DND-41 (cell line): ENCODE data around the gene NUP188.

ENCODE experiments used
- ATAC-seq: fragments of 200-7000 bp; cut with Tn5 transposase; 3 replicates; pipeline ENCODE4 v1.9.1; 2021; ENCODE audit warnings: low read depth; ENCODE audit not compliant: insufficient read depth
- DNase-seq: peaks from one replicate; pipeline ENCODE4 v3.0.0-alpha.2; 2020
- H2AFZ ChIP-seq: 2 replicates; pipeline ENCODE4 v1.6.0; 2012; ENCODE audit warnings: low read depth, low read length
- H3K27ac ChIP-seq: 2 replicates; pipeline ENCODE4 v1.5.1; 2012; ENCODE audit warnings: low read length, inconsistent platforms
- H3K27me3 ChIP-seq: fragments of 200-600 bp; sonication (generic); 2 replicates; pipeline ENCODE4 v1.6.0; 2012; ENCODE audit warnings: low read length, mild to moderate bottlenecking, inconsistent platforms; ENCODE audit not compliant: insufficient read depth, poor library complexity
- H3K36me3 ChIP-seq: 2 replicates; pipeline ENCODE4 v1.5.1; 2012; ENCODE audit warnings: low read length, inconsistent platforms; ENCODE audit not compliant: insufficient read depth
- H3K4me1 ChIP-seq: 2 replicates; pipeline ENCODE4 v1.5.1; 2012; ENCODE audit warnings: mild to moderate bottlenecking, low read length; ENCODE audit not compliant: insufficient read depth
- H3K4me2 ChIP-seq: 2 replicates; pipeline ENCODE4 v1.6.0; 2012; ENCODE audit warnings: mild to moderate bottlenecking, moderate library complexity, low read length, inconsistent platforms; ENCODE audit not compliant: insufficient read depth
- H3K4me3 ChIP-seq, 2 experiments: fragments of 200-600 bp in 1 of 2; shearing (Covaris generic) in 1 of 2; 2 replicates each; pipeline ENCODE4 v1.5.1; 2012 to 2016; ENCODE audit warnings: inconsistent platforms in 2 of 2, low read length in 2 of 2, mild to moderate bottlenecking in 2 of 2, low read depth in 1 of 2, moderate library complexity in 1 of 2
- H3K79me2 ChIP-seq: 2 replicates; pipeline ENCODE4 v1.6.0; 2012; ENCODE audit warnings: low read length, inconsistent platforms; ENCODE audit not compliant: insufficient read depth
- H3K9ac ChIP-seq: 2 replicates; pipeline ENCODE4 v1.6.0; 2012; ENCODE audit warnings: low read depth, mild to moderate bottlenecking, inconsistent platforms, low read length, moderate library complexity
- H3K9me3 ChIP-seq: 2 replicates; pipeline ENCODE4 v1.5.1; 2012; ENCODE audit warnings: low read length, moderate library complexity, mild to moderate bottlenecking, inconsistent platforms; ENCODE audit not compliant: insufficient read depth, severe bottlenecking
- H4K20me1 ChIP-seq: 2 replicates; pipeline ENCODE4 v1.6.0; 2012; ENCODE audit warnings: low read length; ENCODE audit not compliant: insufficient read depth
- EZH2 ChIP-seq: IDR thresholded peaks from 3 replicates; pipeline ENCODE4 v1.6.1; 2012; ENCODE audit warnings: borderline replicate concordance, low read depth, mild to moderate bottlenecking, moderate library complexity, low read length, inconsistent platforms; ENCODE audit not compliant: severe bottlenecking
- TF ChIP-seq, protein P1 (sequence below): IDR thresholded peaks from 2 replicates; pipeline ENCODE4 v1.5.1; 2012; ENCODE audit warnings: borderline replicate concordance, low read length, moderate library complexity, mild to moderate bottlenecking; ENCODE audit not compliant: poor library complexity, severe bottlenecking; ENCODE audit errors: extremely low read depth

The NUP188 gene

DNA sequence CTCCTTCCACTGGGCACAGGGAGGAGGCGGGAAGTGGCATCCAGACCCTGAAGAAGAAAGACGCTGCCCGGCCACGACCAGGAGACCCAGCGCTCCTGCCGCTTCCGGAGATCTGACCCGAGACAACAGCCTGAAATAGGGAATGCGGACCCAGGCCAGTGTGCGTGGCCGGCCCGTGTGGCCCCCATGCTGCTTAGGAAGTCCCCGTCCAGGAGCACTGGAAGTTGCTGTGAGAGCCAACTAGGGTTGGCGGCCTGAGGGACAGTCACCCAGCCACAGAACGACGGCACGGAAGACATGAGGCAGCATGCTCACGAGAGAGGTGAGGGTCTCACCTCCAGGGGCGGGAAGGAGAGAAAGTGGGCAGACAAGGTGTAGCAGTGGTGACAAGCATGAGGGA, 63.7 kb downstream of the NUP188 start:
- ATAC-seq (no peak), DNase-seq (no peak)
- no peaks in the 10 kb centered on the region for H3K9me3 ChIP-seq
- no peak for TF ChIP-seq EZH2
- TF ChIP-seq, protein P1, sequence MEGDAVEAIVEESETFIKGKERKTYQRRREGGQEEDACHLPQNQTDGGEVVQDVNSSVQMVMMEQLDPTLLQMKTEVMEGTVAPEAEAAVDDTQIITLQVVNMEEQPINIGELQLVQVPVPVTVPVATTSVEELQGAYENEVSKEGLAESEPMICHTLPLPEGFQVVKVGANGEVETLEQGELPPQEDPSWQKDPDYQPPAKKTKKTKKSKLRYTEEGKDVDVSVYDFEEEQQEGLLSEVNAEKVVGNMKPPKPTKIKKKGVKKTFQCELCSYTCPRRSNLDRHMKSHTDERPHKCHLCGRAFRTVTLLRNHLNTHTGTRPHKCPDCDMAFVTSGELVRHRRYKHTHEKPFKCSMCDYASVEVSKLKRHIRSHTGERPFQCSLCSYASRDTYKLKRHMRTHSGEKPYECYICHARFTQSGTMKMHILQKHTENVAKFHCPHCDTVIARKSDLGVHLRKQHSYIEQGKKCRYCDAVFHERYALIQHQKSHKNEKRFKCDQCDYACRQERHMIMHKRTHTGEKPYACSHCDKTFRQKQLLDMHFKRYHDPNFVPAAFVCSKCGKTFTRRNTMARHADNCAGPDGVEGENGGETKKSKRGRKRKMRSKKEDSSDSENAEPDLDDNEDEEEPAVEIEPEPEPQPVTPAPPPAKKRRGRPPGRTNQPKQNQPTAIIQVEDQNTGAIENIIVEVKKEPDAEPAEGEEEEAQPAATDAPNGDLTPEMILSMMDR = no peak
- H3K79me2 ChIP-seq = no peaks in the 10 kb centered on the region
- H3K4me2 ChIP-seq = no peak overlapping the region
- peaks cover 82% of the 10 kb centered on the region for H3K36me3 ChIP-seq
- H3K27ac ChIP-seq = no peak overlapping the region
- peaks cover 4% of the 10 kb centered on the region; the same call in 1 of the 2 replicates for H4K20me1 ChIP-seq
- no peak overlapping the region for H3K4me3 ChIP-seq
- H3K9ac ChIP-seq = no peak overlapping the region
- H2AFZ ChIP-seq = no peak overlapping the region
- no peaks in the 10 kb centered on the region for H3K27me3 ChIP-seq
- H3K4me1 ChIP-seq = no peaks in the 10 kb centered on the region

DNA sequence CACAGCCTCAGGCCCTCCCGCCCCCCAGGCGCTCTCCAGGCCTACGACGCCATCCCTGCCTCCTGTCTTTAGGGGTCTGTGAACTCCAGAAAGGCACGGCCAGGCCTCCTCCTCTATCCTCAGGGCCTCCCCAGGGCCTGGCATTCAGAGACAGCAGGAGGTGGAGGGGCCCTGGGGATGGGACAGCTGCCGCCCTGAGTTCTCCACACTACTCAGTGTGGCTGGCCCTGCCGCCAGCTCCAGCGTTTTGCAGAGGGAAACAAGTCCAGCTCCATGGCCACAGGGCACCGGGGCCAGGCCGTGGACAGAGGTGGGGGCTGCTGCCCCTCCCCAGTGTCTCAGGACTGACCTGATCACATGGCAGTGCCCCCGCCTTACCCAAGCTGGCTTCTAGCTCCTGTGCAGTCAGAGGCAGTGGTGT, 64.3 kb downstream of the NUP188 start:
- Histone ChIP-seq H3K9ac (no peak overlapping the region), H3K79me2 (no peaks in the 10 kb centered on the region), H3K4me1 (no peaks in the 10 kb centered on the region), H3K9me3 (no peaks in the 10 kb centered on the region), H2AFZ (no peak overlapping the region), H4K20me1 (peaks cover 4% of the 10 kb centered on the region; the same call in 1 of the 2 replicates), H3K36me3 (peaks cover 76% of the 10 kb centered on the region), H3K4me2 (no peak overlapping the region), H3K27ac (no peak overlapping the region), H3K27me3 (no peaks in the 10 kb centered on the region), H3K4me3 (no peak overlapping the region)
- TF ChIP-seq, protein P1 = no peak
- no peak for TF ChIP-seq EZH2
- no peak for DNase-seq
- no peak for ATAC-seq

DNA sequence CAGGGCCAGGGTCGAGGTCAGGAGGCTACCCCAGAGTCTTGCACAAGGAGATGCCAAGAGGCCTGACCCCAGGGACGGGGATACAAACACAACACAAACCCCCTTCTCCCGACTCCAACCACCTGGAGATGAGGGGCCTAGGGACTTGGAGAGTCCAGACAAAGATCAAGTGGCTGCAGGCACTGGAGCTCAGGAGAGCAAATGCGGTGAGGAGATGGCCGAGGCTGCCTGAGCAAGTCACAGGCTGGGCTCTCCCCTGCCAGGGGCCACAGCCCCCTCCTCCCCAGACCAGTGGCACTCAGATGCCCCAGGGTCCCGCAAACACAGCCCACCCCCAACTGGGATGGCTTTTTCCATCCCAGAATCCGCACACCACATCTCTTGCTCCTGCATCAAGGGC, 64.8 kb downstream of the NUP188 start:
- DNase-seq = no peak
- H3K4me1 ChIP-seq = no peaks in the 10 kb centered on the region
- no peaks in the 10 kb centered on the region for H3K9me3 ChIP-seq
- no peak for ATAC-seq
- peaks cover 72% of the 10 kb centered on the region for H3K36me3 ChIP-seq
- no peaks in the 10 kb centered on the region for H3K27me3 ChIP-seq
- H2AFZ ChIP-seq = no peak overlapping the region
- H3K4me2 ChIP-seq = no peak overlapping the region
- no peak overlapping the region for H3K9ac ChIP-seq
- H4K20me1 ChIP-seq = peaks cover 4% of the 10 kb centered on the region; the same call in 1 of the 2 replicates
- H3K4me3 ChIP-seq = no peak overlapping the region
- no peak overlapping the region for H3K27ac ChIP-seq
- TF ChIP-seq, protein P1 = no peak
- TF ChIP-seq EZH2 = no peak
- no peaks in the 10 kb centered on the region for H3K79me2 ChIP-seq
